Thyroid gland (tissue), 4 donors: ENCODE data around the gene ARHGAP10.

Experiments used
- CTCF ChIP-seq, 6 experiments: fragments of 200-600 bp in 3 of 6; fragments of 450-650 bp in 3 of 6; sonication (generic) in 3 of 6; IDR thresholded peaks; one replicate each; pipeline ENCODE4 v1.5.1; 2016 to 2019; ENCODE audit warnings: antibody characterized with exemption in 6 of 6, mild to moderate bottlenecking in 2 of 6, inconsistent platforms in 1 of 6, moderate library complexity in 1 of 6
- POLR2A ChIP-seq, 2 donors: fragments of 450-650 bp; IDR thresholded peaks; one replicate each; pipeline ENCODE4 v1.6.1; 2017; ENCODE audit warnings: antibody characterized with exemption in 2 of 2, mild to moderate bottlenecking in 2 of 2, moderate library complexity in 1 of 2

- TF ChIP-seq POLR2A (IDR thresholded peaks at IDR 0.05) (no peak), CTCF (IDR thresholded peaks at IDR 0.05) (no peak)
These were observed 376.9 kb downstream of the ARHGAP10 start for GRCh38 chr4:148108766-148109165.
